Natural killer cell treated with Interleukin-12 subunit alpha and Interleukin-12 subunit beta and Interleukin-15 and Interleukin-18, amount 100 ng/mL, for 72 hours (primary cell): Measurements from ENCODE around the gene SH2D1A. TPM values are rescaled to one million over a fixed set of nuclear protein-coding genes. Genes with fewer than 3 reads are reported as not detected.
A peak's percentile ranks its signal among the peaks of the same experiment; 100 is the strongest.
"Not testable (repeated sequence)": the region's sequence is repeated elsewhere in the genome, so short reads cannot be mapped to it uniquely, and the experiment has no call there.

ENCODE experiments used
- ATAC-seq, 2 donors: fragments of 150-1000 bp; cut with Tn5 transposase in 1 of 2; sonication (Bioruptor Pico), chemical (Tn5 transposase) in 1 of 2; 2 replicates each; pipeline ENCODE4 v1.10.0; 2021
- DNase-seq: peaks from one replicate; pipeline ENCODE4 v3.0.0; 2022; ENCODE audit warnings: low spot score
- H3K27ac Mint-ChIP-seq, 2 donors: 1 replicate in 1 of 2; 2 replicates in 1 of 2; pipeline ENCODE4 v1.8.0; 2022; ENCODE audit warnings: mixed read lengths in 2 of 2, mild to moderate bottlenecking in 1 of 2, moderate library complexity in 1 of 2
- H3K27me3 Mint-ChIP-seq, 2 donors: 1 replicate in 1 of 2; 2 replicates in 1 of 2; pipeline ENCODE4 v1.8.0; 2022; ENCODE audit warnings: mixed read lengths in 2 of 2
- H3K36me3 Mint-ChIP-seq: one replicate; pipeline ENCODE4 v1.8.0; 2022; ENCODE audit warnings: mixed read lengths
- H3K4me1 Mint-ChIP-seq, 2 donors: 1 replicate in 1 of 2; 2 replicates in 1 of 2; pipeline ENCODE4 v1.8.0; 2022; ENCODE audit warnings: low read depth in 2 of 2, mixed read lengths in 2 of 2, mild to moderate bottlenecking in 1 of 2
- H3K4me3 Mint-ChIP-seq: one replicate; pipeline ENCODE4 v1.8.0; 2022; ENCODE audit warnings: mixed read lengths
- H3K9me3 Mint-ChIP-seq: 2 replicates; pipeline ENCODE4 v1.8.0; 2022; ENCODE audit warnings: mixed read lengths
- total RNA-seq, 2 donors: library from RNA; stranded (reverse); gene quantifications; one replicate each; pipeline ENCODE4 v1.2.3, GENCODE V29; 2022

Gene SH2D1A
- total RNA-seq, 2 donors from 2014 or later = 76.1 to 76.7 TPM

GRCh38 chrX:124373348-124373747 is 27.0 kb downstream of the SH2D1A start:
- DNase-seq = no peak
- Mint-ChIP-seq H3K27ac (peak overlapping the region; percentile 21 to 53), H3K9me3 (no peaks in the 10 kb centered on the region), H3K4me1 (peaks cover 23 to 26% of the 10 kb centered on the region in 2 donors), H3K27me3 (no peaks in the 10 kb centered on the region), H3K4me3 (no peak overlapping the region), H3K36me3 (peaks cover 11% of the 10 kb centered on the region)
- ATAC-seq = no peak

- H3K4me3 Mint-ChIP-seq = no peak overlapping the region
- ATAC-seq (no peak), DNase-seq (no peak)
- peaks cover 14 to 15% of the 10 kb centered on the region in 2 donors for H3K4me1 Mint-ChIP-seq
- H3K36me3 Mint-ChIP-seq = peaks cover 5% of the 10 kb centered on the region
- peaks cover 0 to 4% of the 10 kb centered on the region in 2 donors for H3K27me3 Mint-ChIP-seq
- H3K9me3 Mint-ChIP-seq = no peaks in the 10 kb centered on the region
- peak overlapping the region; percentile 23 to 70 for H3K27ac Mint-ChIP-seq
Observed at GRCh38 chrX:124378643-124379042, 32.3 kb downstream of the SH2D1A start.

DNA sequence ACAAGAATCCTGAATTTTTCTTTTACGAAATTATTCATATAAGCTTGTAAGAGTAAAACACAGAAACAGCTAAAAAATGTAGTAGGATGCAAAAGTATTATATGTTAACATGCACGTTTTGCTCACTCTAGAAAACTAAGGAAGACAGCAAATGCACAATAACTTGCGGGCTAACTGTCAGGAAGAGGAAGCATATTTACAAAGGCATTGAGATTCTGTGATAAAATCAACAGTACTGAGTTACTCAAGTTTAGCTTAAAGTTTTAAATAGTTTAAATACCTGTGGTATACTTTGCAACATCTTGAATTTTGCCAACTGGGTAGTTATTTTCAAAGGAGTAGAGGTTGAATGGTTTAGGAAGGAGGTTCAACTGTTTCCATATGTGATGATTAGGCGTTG is 37.0 kb downstream of the SH2D1A start:
- peaks cover 0 to 9% of the 10 kb centered on the region in 2 donors for H3K27me3 Mint-ChIP-seq
- H3K27ac Mint-ChIP-seq = no peak overlapping the region
- H3K4me3 Mint-ChIP-seq = no peak overlapping the region
- no peaks in the 10 kb centered on the region for H3K9me3 Mint-ChIP-seq
- peaks cover 14 to 19% of the 10 kb centered on the region in 2 donors for H3K4me1 Mint-ChIP-seq
- peaks cover 5% of the 10 kb centered on the region for H3K36me3 Mint-ChIP-seq
- ATAC-seq (no peak), DNase-seq (no peak)

DNA sequence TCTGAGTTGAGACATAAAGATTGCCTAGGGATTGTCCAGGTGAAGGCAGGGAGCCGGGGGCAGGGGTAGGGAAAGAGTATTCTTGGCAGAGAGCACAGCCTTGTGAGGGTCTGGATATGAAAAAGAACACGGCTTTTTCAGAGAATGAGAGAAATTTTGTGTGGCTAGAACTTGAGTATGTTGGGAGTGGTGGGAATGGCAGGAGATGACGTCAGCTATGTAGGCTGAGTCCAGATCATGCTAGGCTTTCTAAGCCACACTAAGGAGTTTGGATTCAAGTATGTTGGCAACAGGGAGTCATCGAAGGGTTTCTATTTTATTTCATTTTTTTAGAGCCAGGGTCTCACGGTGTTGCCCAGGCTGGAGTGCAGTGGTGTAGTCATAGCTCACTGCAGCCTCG is 40.0 kb downstream of the SH2D1A start:
- Mint-ChIP-seq H3K4me3 (no peak overlapping the region), H3K27ac (peak overlapping the region in 1 of 2 donors; percentile 11), H3K27me3 (peaks cover 0 to 5% of the 10 kb centered on the region in 2 donors), H3K36me3 (peaks cover 5% of the 10 kb centered on the region), H3K4me1 (peaks cover 11 to 16% of the 10 kb centered on the region in 2 donors), H3K9me3 (no peaks in the 10 kb centered on the region)
- no peak for DNase-seq
- no peak for ATAC-seq

- no peaks in the 10 kb centered on the region for H3K9me3 Mint-ChIP-seq
- peak; percentile 71 for DNase-seq
- no peaks in the 10 kb centered on the region for H3K36me3 Mint-ChIP-seq
- H3K4me3 Mint-ChIP-seq = no peak overlapping the region
- peak in 1 of 2 donors; percentile 64 for ATAC-seq
- H3K27me3 Mint-ChIP-seq = peaks cover 0 to 5% of the 10 kb centered on the region in 2 donors
- peak overlapping the region in 1 of 2 donors; percentile 46 for H3K27ac Mint-ChIP-seq
- peaks cover 12 to 20% of the 10 kb centered on the region in 2 donors for H3K4me1 Mint-ChIP-seq
Observed at GRCh38 chrX:124388562-124388961, 42.2 kb downstream of the SH2D1A start.

GRCh38 chrX:124392794-124393193 is 46.4 kb downstream of the SH2D1A start:
- Mint-ChIP-seq H3K36me3 (no peaks in the 10 kb centered on the region), H3K27me3 (no peaks in the 10 kb centered on the region), H3K9me3 (no peaks in the 10 kb centered on the region), H3K27ac (peak overlapping the region; percentile 43 to 59), H3K4me1 (peaks cover 25 to 32% of the 10 kb centered on the region in 2 donors), H3K4me3 (no peak overlapping the region)
- ATAC-seq (no peak), DNase-seq (no peak)

DNA sequence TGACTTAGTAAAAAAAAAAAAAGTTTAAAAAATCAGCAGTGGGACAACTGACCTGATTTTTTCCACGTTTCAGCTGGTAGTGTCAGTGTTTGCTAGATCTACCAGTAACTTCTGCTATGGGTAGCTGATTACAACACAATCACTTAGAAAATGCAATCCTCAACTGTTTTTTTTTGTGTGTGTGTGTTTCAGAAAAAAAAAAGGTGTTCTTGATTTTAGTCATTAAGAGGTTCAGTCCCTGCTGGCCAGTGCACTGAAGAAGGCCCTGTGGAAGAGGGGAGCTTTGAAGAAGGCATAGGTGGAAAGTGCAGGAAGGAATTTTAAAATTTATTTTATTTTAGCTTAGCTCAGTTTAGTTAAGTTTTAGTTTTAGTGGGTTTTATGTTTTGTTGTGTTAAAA is 46.9 kb downstream of the SH2D1A start:
- H3K4me3 Mint-ChIP-seq = peak overlapping the region; percentile 27
- peak; percentile 59 to 66 for ATAC-seq

GRCh38 chrX:124393659-124394058 is 47.3 kb downstream of the SH2D1A start:
- ATAC-seq = no peak
- Mint-ChIP-seq H3K36me3 (no peaks in the 10 kb centered on the region), H3K9me3 (no peaks in the 10 kb centered on the region), H3K4me1 (peaks cover 25 to 27% of the 10 kb centered on the region in 2 donors), H3K27ac (peak overlapping the region; percentile 43 to 59), H3K4me3 (peak overlapping the region; percentile 27), H3K27me3 (no peaks in the 10 kb centered on the region)
- DNase-seq = no peak

More for the DNA sequence above, 46.9 kb downstream of the SH2D1A start:
- no peaks in the 10 kb centered on the region for H3K27me3 Mint-ChIP-seq
- no peaks in the 10 kb centered on the region for H3K36me3 Mint-ChIP-seq
- H3K27ac Mint-ChIP-seq = peak overlapping the region; percentile 43 to 59
- DNase-seq = no peak
- H3K9me3 Mint-ChIP-seq = no peaks in the 10 kb centered on the region
- peaks cover 25 to 30% of the 10 kb centered on the region in 2 donors for H3K4me1 Mint-ChIP-seq

DNA sequence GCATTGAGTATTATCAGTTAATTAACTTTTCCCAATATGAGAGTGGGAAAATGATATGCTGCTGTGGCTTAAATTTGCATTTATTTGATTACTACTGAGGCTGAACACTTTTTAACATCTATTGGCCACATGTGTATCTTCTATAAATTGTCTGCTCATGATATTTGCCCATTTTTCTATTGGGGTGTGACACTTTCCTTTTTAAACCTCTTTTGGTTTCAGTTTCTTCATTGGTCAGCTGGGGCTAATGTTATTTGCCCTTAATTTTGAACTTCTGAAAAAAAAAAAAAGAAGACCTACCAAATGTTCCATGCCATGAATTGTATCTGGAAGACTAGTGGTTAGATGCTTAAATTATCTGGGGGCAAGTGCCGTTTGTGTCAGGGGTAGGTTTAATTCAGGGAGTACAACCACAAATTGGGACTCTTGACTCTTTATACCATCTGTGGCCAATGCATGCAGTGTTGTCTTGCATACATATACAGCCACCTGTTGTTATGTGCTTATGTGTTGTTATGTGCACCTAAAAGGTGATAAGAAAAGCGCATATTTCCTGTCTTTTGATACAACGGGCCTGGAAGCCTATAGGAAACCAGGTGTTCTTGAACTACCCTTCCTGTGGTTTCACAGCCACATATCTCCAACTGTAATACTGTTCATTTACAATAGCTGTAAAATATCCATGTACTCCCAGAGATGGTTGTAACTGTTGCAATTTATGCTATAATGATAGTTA is 49.0 kb downstream of the SH2D1A start:
- no peaks in the 10 kb centered on the region for H3K9me3 Mint-ChIP-seq
- no peaks in the 10 kb centered on the region for H3K36me3 Mint-ChIP-seq
- H3K4me1 Mint-ChIP-seq = peaks cover 25 to 27% of the 10 kb centered on the region in 2 donors
- peak overlapping the region; percentile 43 to 62 for H3K27ac Mint-ChIP-seq
- DNase-seq = no peak
- H3K27me3 Mint-ChIP-seq = no peaks in the 10 kb centered on the region
- peak in 1 of 2 donors; percentile 53 for ATAC-seq
- peak overlapping the region; percentile 60 for H3K4me3 Mint-ChIP-seq

DNA sequence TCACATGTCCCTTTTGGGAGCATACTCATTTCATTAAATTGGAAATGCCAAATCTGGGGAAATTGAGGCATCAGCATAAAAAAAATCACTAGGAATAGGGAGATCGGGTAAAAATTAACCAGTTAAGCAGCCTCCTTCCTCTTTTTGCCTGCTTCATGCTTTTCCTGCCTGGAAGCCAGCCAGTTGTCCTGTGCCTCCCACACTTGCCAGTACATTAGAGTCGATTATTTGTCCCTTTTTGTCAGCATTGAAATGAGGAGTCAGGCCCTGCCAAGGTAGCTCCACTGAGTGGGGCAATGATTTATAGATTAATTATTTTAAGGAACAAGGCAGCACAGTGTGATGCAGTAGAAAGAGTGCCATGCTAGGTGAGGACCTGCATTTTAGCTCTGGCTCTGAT is 55.3 kb downstream of the SH2D1A start:
- Mint-ChIP-seq H3K27ac (no peak overlapping the region), H3K27me3 (peaks cover 0 to 6% of the 10 kb centered on the region in 2 donors), H3K36me3 (no peaks in the 10 kb centered on the region), H3K4me1 (peaks cover 0 to 9% of the 10 kb centered on the region in 2 donors), H3K9me3 (no peaks in the 10 kb centered on the region), H3K4me3 (no peak overlapping the region)
- DNase-seq = no peak
- ATAC-seq = no peak

DNA sequence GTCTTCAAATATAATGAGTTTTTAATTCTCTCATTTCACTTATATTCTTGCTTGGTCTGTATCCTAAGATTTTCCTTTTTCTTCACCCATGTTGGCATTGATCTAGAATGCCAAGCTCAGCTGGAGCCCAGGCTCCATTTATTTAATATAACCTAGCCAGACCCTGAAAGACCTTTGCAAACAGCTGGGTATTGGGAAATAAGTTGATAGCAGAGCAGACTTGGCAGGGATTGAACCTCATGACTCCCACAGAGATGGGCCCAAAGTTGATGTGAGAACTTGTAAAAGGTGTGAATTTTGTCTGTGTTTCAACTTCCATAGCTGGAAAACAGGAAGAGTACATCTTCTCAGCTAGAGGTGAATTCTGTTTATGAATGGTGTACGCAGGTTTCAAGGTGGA is 59.5 kb downstream of the SH2D1A start:
- DNase-seq (no peak), ATAC-seq (no peak)
- no peaks in the 10 kb centered on the region for H3K9me3 Mint-ChIP-seq
- H3K27ac Mint-ChIP-seq = no peak overlapping the region
- H3K36me3 Mint-ChIP-seq = no peaks in the 10 kb centered on the region
- peaks cover 0 to 8% of the 10 kb centered on the region in 2 donors for H3K27me3 Mint-ChIP-seq
- no peak overlapping the region for H3K4me3 Mint-ChIP-seq
- peaks cover 0 to 6% of the 10 kb centered on the region in 2 donors for H3K4me1 Mint-ChIP-seq

DNA sequence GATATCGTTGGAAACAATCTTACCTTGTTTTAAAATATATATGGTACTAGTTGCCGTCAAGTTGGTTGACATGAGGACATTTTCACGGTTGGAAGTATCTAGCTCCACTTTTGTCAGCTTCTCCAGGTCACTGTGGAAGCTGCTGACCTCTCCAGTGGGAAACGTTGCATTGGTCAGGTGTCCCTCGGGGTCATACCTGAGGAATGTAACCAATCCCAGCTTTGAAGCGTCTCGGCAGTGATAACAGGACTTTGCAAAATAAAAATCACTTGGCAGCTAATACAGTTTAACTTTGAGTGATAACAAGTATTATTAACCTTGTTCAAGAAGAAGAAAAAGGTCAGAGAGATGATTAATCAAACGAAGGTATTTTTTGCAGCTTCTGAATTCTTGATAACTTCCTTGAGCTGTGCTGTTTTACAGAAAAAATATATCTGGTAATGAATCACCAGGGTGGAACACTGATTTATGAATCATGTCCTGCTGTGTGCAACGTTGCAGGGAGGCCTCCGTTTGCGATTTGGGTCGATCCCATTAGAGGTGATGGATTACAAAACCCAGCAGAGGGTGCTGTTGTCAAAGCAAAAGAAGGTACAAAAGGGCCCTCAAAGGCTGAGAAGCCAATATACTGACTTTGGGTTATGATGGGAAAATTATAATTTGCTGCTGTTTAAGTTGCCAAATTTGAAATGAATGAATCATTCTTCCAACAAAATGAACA is 60.1 kb downstream of the SH2D1A start:
- ATAC-seq = peak; percentile 77 to 78
- H3K27ac Mint-ChIP-seq = no peak overlapping the region
- H3K36me3 Mint-ChIP-seq = no peaks in the 10 kb centered on the region
- no peak overlapping the region for H3K4me3 Mint-ChIP-seq
- peaks cover 0 to 4% of the 10 kb centered on the region in 2 donors for H3K4me1 Mint-ChIP-seq
- DNase-seq = peak; percentile 81
- H3K27me3 Mint-ChIP-seq = peaks cover 0 to 6% of the 10 kb centered on the region in 2 donors
- no peaks in the 10 kb centered on the region for H3K9me3 Mint-ChIP-seq

GRCh38 chrX:124407226-124407625 is 60.9 kb downstream of the SH2D1A start:
- DNase-seq (no peak), ATAC-seq (no peak)
- Mint-ChIP-seq H3K9me3 (no peaks in the 10 kb centered on the region), H3K27me3 (peaks cover 0 to 5% of the 10 kb centered on the region in 2 donors), H3K4me3 (no peak overlapping the region), H3K27ac (no peak overlapping the region), H3K4me1 (peaks cover 0 to 2% of the 10 kb centered on the region in 2 donors), H3K36me3 (no peaks in the 10 kb centered on the region)

- H3K4me3 Mint-ChIP-seq, H3K9me3 Mint-ChIP-seq, ATAC-seq, H3K27me3 Mint-ChIP-seq, H3K4me1 Mint-ChIP-seq, DNase-seq, H3K36me3 Mint-ChIP-seq, H3K27ac Mint-ChIP-seq: not testable (repeated sequence)
Observed at GRCh38 chrX:124408380-124408779, 62.0 kb downstream of the SH2D1A start.
